ENCODE results near the gene RELL1.

GRCh38 chr4:37648084-37648817 lies 37.9 kb downstream of the RELL1 start:
- no peak for TF ChIP-seq POLR2A (IDR thresholded peaks at IDR 0.05)
- TF ChIP-seq CTCF (IDR thresholded peaks at IDR 0.05), result no peak

Measured in body of pancreas (tissue), 4 donors.